ENCODE results near the gene ESF1.

Gene ESF1

GRCh38 chr20:13790708-13791107 lies 6.0 kb upstream of the ESF1 start:
- Histone ChIP-seq H3K27me3 (ENCODE audit: insufficient read depth, poor library complexity, severe bottlenecking) (no peaks in the 10 kb centered on the region), H3K4me3 (replicated peaks; ENCODE audit: insufficient read depth, low read length) (no peak overlapping the region), H3K27ac (replicated peaks) (no peak overlapping the region)
- no peak for TF ChIP-seq SPI1 (IDR thresholded peaks at IDR 0.05; ENCODE audit: borderline replicate concordance, low read depth)
- TF ChIP-seq POLR2AphosphoS5 (IDR thresholded peaks at IDR 0.05; ENCODE audit: low read depth): no peak
- no peak for TF ChIP-seq GABPA (IDR thresholded peaks at IDR 0.05; ENCODE audit: low read depth)
- no peak for TF ChIP-seq REST (IDR thresholded peaks at IDR 0.05; ENCODE audit: insufficient replicate concordance, low read depth)
- DNase-seq (ENCODE audit: low read depth in 1 of 2, low spot score in 1 of 2): no peak

GRCh38 chr20:13788167-13788834 lies 3.6 kb upstream of the ESF1 start:
- TF ChIP-seq GABPA (IDR thresholded peaks at IDR 0.05; ENCODE audit: low read depth): no peak
- TF ChIP-seq SPI1 (IDR thresholded peaks at IDR 0.05; ENCODE audit: borderline replicate concordance, low read depth): no peak
- peak; percentile 34 for TF ChIP-seq CTCF (IDR thresholded peaks at IDR 0.05; ENCODE audit: insufficient read depth, low read length)

GRCh38 chr20:13786143-13786828 lies 1.6 kb upstream of the ESF1 start:
- DNase-seq (ENCODE audit: low read depth in 1 of 2, low spot score in 1 of 2): no peak
- H3K27me3 ChIP-seq (ENCODE audit: insufficient read depth, poor library complexity, severe bottlenecking): no peaks in the 10 kb centered on the region
- peak overlapping the region; percentile 83 for H3K27ac ChIP-seq (replicated peaks)
- TF ChIP-seq SPI1 (IDR thresholded peaks at IDR 0.05; ENCODE audit: borderline replicate concordance, low read depth): no peak
- peak overlapping the region; percentile 80 for H3K4me3 ChIP-seq (replicated peaks; ENCODE audit: insufficient read depth, low read length)

More at GRCh38 chr20:13788167-13788834, 3.6 kb upstream of the ESF1 start:
- no peak overlapping the region for H3K27ac ChIP-seq (replicated peaks)
- H3K4me3 ChIP-seq (replicated peaks; ENCODE audit: insufficient read depth, low read length): no peak overlapping the region
- DNase-seq (ENCODE audit: low read depth in 1 of 2, low spot score in 1 of 2): peak in 1 of 2 experiments; percentile 56
- no peaks in the 10 kb centered on the region for H3K27me3 ChIP-seq (ENCODE audit: insufficient read depth, poor library complexity, severe bottlenecking)

GRCh38 chr20:13784271-13784892 lies 337 bp downstream of the ESF1 start:
- peak in 1 of 2 experiments; percentile 2 for DNase-seq (ENCODE audit: low read depth in 1 of 2, low spot score in 1 of 2)
- TF ChIP-seq CTCF (IDR thresholded peaks at IDR 0.05; ENCODE audit: insufficient read depth, low read length): no peak
- peak; percentile 90 for TF ChIP-seq POLR2AphosphoS5 (IDR thresholded peaks at IDR 0.05; ENCODE audit: low read depth)
- peak overlapping the region; percentile 80 for H3K4me3 ChIP-seq (replicated peaks; ENCODE audit: insufficient read depth, low read length)
- peak overlapping the region; percentile 83 for H3K27ac ChIP-seq (replicated peaks)
- no peaks in the 10 kb centered on the region for H3K27me3 ChIP-seq (ENCODE audit: insufficient read depth, poor library complexity, severe bottlenecking)

GRCh38 chr20:13783528-13783927 lies 1.2 kb downstream of the ESF1 start:
- DNase-seq (ENCODE audit: low read depth in 1 of 2, low spot score in 1 of 2): no peak
- TF ChIP-seq REST (IDR thresholded peaks at IDR 0.05; ENCODE audit: insufficient replicate concordance, low read depth) (no peak), CTCF (IDR thresholded peaks at IDR 0.05; ENCODE audit: insufficient read depth, low read length) (no peak), GABPA (IDR thresholded peaks at IDR 0.05; ENCODE audit: low read depth) (no peak), SPI1 (IDR thresholded peaks at IDR 0.05; ENCODE audit: borderline replicate concordance, low read depth) (no peak), POLR2AphosphoS5 (IDR thresholded peaks at IDR 0.05; ENCODE audit: low read depth) (no peak)

More at GRCh38 chr20:13783528-13783927, 1.2 kb downstream of the ESF1 start:
- peak overlapping the region; percentile 80 for H3K4me3 ChIP-seq (replicated peaks; ENCODE audit: insufficient read depth, low read length)
- peak overlapping the region; percentile 83; the same call in 1 of the 2 replicates for H3K27ac ChIP-seq (replicated peaks)
- no peaks in the 10 kb centered on the region for H3K27me3 ChIP-seq (ENCODE audit: insufficient read depth, poor library complexity, severe bottlenecking)
